Medulla oblongata (tissue), 1 donor: ENCODE data around the gene DAPK1.
"Not testable (repeated sequence)": the region's sequence is repeated elsewhere in the genome, so short reads cannot be mapped to it uniquely, and the experiment has no call there.

Source experiments
- DNase-seq: peaks from one replicate; pipeline ENCODE4 v3.0.0-alpha.2; 2015; ENCODE audit errors: extremely low spot score

Gene DAPK1

DNA sequence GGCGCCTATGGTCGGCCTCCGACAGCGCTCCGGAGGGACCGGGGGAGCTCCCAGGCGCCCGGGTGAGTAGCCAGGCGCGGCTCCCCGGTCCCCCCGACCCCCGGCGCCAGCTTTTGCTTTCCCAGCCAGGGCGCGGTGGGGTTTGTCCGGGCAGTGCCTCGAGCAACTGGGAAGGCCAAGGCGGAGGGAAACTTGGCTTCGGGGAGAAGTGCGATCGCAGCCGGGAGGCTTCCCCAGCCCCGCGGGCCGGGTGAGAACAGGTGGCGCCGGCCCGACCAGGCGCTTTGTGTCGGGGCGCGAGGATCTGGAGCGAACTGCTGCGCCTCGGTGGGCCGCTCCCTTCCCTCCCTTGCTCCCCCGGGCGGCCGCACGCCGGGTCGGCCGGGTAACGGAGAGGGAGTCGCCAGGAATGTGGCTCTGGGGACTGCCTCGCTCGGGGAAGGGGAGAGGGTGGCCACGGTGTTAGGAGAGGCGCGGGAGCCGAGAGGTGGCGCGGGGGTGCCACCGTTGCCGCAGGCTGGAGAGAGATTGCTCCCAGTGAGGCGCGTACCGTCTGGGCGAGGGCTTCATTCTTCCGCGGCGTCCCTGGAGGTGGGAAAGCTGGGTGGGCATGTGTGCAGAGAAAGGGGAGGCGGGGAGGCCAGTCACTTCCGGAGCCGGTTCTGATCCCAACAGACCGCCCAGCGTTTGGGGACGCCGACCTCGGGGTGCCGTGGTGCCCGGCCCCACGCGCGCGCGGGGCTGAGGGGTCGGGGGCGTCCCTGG, 561 bp downstream of the DAPK1 start:
- peak; percentile 68 for DNase-seq

DNA sequence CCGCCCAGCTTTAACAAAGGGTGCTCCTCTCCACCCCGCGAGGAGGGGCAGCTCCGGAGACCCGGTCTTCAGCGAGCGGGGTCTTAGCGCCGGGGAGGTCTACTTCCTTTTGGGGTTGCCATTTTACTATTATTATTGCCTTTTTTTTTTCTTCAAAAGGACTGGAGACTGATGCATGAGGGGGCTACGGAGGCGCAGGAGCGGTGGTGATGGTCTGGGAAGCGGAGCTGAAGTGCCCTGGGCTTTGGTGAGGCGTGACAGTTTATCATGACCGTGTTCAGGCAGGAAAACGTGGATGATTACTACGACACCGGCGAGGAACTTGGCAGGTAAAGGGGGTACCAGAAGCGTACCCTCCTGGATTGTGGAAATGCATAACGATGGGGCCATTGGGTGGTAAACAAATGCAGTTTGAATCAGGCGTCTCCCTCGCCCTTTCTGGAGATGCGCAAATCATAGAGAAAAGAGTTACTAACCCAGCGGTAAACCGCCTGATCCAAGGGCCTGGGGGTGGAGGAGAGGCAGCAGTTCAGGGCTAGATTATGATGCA, 1.2 kb downstream of the DAPK1 start:
- no peak for DNase-seq

DNA sequence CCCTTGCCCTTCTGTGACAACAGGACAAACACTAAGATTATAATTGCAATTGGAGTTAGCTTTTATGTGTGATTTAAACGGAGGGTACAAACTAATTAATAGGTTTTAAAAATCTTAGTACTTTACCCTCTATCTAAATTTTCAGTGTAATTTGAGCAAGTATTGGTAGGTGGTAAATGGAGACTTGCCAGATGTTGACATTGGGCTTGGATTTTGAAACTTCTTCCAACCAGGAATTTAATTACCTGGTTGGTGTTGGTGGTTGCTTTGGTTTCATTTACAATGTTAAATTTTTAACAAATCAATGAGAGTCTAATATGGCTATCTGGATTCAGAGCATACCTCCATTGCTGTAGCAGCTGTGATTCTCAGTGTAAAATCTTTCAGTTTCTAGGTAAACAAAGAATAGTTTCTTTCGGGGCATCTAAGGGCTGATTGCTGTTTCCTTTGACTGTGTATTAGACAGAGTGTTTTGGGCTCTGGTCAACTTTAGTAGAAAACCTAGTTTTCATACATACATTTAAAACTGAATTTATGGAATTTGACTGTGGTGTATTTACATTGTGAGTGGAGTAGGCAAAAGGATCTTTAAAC, 1.9 kb downstream of the DAPK1 start:
- DNase-seq = no peak

DNA sequence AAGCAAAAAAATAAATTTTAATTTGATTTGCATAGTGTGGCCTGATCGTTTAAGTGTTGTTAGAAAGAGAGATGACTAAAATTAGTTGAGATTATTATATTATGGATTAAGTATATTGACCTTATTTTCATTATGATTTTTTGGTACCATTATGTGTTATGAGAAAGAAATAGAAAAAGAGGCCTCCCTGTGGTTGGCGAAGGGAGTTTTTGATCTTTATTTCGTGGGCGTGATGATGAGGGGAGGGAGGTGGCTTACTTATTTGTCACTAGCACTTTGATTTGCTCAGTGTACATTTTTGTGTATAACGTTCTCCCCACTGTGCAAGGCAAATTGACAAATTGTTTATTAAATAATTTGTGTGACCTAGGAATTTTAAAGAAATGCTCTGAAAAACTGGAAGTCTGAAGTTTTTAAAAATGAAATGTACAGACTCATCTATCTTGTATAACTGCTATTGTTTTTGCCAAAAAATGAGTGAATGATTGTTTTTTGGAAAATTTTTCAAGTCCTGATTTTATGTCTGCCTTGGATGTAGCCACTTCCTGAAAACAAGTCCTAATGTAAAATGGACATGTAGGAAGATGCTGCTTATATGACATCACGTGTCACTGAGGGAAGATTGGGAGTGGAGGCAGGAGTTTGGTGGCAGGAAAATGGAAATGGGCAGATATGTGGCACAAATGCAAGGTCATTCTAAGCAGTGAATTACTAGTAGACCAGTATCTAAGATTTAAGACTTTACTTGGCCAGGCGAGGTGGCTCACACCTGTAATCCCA, 3.0 kb downstream of the DAPK1 start:
- no peak for DNase-seq

DNA sequence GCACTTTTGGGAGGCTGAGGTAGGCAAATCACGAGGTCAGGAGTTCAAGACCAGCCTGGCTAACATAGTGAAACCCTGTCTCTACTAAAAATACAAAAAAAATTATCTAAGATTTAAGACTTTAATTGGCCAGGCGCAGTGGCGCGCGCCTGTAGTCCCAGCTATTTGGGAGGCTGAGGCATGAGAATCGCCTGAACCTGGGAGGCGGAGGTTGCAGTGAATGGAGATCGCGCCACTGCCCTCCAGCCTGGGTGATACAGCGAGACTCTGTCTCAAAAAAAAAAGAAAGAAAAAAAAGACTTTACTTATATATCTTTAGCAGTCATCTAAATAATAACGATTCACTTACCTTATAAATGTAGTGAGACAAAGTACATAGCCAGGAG, 3.6 kb downstream of the DAPK1 start:
- not testable (repeated sequence) for DNase-seq

DNA sequence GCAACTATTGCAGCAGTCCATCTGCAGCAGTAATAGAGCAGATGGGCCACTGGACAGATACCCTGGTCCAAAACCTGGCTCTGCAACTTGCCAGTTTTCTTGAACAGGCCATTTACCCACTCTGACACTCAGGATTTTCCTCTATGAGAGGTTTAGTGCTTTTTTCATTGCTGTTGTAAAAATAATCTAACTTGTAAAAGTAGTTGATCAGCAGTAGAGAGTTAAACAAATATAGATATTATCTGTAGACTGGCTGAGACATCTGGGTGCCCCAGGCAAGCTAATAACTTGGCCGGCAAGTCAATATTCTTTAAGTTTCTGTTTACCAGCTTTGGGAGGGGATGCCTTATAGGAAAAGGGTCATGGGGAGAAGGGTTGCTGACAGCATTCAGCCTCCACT, 4.1 kb downstream of the DAPK1 start:
- DNase-seq = no peak

DNA sequence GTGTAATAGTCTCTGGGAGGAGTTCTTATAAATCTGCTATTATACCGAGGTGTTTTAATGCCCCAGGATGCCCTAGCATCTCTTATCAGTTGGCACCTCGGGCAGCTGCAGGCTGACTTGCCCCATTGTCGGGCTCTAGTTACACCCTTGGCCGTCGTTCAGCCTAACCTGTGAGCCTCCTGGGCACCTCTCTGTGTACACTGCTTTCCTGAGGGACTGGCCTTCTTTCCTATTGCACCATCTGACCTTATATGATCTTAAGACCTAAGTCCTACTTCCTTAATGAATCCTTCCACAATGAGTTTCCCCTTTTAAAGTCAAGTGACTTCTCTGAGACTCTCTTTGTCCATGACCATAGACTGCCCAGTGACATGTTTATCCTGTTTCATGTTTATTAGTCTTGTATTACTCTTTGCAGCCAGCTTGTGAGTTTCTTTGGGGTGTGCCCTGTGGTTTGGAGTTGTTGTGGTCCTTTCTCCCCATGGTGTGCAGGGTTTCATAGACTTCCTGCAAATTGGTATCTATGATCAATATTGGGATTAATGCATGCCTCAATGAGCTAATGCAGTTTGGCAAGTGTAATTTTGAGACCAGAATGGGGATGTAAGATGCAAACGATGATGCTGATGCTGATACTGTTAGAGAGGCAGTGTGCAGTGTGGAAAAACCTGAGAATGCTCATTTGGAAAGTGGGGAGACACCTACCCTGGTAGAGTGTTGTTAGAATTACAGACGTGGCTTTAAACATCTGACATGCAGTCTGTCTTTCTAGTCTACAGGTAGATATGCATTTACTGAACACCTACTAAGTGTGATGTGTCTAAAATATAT, 4.9 kb downstream of the DAPK1 start:
- peak; percentile 71 for DNase-seq

DNA sequence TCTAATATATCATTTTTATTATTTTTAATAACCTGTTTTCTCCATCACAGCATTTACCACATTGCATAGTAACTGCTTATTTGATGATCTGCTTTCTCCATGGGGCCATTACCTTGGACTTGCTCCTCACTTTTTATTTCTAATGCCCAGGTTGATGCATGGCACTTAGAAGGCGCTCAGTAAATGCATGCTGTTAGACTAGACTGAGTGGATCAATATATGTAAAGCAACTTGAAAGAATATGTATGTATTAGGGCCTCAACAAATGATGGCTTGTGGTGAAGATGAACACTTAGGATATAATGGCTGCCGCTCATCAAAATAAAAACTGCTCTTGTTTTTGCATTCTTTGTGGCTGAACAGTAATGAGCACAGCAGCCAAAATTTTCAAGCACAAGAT, 5.8 kb downstream of the DAPK1 start:
- no peak for DNase-seq

DNA sequence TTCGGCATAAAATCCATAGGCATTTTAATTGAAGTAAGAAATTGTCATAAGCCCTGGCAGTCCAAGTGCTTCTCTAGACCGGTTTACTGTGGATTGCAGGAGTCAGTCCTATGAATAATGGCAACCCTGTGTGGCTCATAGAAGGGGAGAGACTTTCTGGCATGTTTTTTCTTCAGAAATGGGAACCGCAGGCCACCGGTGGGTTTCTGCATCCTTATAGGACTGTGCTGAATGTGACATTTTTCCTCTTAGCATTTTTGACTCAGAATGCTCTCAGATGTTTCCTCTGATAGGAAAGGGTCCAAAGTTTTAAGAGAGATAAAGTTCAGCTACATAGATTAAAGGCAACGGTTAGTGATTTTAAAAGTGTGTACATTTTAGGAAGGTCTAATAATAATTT, 6.3 kb downstream of the DAPK1 start:
- no peak for DNase-seq

DNA sequence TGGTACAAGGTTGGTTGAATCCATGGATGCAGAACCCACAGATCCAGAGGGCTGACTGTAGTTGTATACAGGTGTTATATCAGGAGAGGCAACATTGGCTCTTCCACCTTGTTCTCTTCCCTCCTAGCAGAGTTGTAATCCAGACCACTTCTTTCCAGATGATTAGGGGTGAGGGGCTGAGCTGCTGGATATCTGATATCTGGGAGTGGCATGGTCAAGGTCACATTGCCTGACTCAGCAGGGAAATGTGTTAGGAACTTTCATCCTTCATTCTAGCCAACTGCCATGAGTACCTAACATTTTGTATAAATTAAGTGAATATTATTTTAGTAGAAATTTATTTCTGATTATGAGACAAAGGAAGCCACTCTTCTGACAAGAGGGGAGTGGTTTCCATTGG, 7.3 kb downstream of the DAPK1 start:
- DNase-seq = no peak

DNA sequence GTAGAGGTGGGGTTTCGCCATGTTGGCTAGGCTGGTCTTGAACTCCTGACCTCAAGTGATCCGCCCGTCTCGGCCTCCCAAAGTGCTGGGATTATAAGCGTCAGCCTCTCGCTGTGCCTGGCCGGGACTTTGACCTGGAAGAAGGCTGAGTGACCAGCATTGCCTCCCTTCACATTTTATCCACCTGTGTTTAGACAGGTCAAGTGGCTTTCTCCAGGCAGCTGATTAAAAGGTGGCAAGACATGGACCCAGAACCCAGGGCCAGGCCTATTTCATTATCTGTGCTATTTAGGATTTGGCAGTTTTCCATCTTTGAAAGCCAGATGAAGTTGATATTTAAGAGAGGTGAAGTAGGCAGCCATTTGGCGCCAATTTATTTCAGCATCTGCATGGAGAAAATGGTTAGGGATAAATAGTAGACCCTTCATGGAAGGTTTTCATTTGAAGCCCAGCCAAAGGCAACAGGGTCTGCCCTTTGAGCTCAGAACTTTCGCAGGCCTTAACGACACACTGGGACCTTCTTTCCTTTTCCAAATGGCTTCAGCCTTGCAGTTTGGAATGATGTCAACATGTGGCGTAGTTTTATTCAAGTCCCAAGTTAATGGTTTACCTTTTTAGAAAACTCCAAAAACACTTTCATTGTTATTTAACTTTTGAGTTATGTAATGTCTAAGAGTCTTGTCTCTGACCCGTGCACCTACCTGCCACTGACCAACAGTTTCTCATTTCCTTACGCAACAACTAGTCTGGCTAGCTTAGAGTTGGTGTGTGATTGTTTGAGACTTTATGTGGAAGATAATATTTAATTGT, 8.4 kb downstream of the DAPK1 start:
- DNase-seq = no peak

DNA sequence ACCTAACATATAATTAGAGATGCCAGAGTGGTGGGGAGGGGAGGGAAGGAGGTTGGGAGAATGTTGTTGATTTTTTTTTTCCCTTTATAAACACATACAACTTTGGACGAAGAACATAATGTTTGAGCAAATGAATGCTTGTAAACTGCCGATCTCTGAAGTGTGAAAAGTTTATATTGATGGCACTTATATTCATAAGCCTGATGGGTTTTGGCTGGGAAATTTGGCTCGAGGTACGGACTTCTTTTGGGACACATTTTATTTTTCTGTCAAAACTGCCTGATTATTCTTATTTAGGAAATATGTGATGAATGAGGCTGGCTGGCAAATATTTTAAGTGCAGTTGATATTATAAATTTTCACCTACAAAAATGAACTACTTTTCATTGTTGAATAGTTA, 9.9 kb downstream of the DAPK1 start:
- DNase-seq = no peak

DNA sequence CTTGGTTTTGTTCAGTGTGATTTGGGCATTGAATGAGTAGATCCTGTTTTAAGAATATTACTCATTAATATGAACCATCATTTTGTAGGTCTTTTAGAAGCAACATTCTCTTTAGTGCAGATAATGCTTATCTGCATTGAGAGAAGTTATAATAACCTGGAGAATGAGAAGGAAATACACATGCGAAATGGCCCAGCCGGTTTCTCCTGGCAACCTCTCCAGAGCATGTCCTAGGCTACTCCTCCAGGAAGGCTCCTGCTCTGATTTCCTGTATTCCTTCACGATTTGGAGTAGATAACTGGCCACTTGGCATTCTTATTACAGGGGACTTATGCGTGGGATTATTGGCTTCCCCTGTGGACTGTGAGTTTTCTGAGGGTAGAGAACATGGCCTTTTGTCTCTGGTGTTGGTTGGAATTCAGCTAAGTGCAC, 12.6 kb downstream of the DAPK1 start:
- no peak for DNase-seq

DNA sequence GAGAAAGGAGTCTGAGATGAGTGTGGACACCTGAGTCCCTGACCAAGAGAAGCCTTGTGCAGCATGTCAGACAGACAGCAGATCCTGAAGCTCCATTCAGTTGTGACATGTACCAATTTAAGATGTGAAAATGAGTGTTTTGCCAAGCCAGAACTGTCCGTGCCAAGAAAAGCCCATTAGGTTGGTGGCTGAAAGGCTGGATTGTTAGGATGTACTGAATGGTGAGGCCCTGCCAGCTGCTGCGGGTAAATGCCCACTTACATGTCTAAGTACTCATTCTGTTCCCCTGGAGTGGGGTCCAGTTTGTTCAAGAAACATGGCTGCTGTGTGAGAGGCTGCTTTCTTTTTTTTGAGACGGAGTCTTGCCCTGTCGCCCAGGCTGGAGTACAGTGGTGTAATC, 14.6 kb downstream of the DAPK1 start:
- DNase-seq = peak; percentile 51

DNA sequence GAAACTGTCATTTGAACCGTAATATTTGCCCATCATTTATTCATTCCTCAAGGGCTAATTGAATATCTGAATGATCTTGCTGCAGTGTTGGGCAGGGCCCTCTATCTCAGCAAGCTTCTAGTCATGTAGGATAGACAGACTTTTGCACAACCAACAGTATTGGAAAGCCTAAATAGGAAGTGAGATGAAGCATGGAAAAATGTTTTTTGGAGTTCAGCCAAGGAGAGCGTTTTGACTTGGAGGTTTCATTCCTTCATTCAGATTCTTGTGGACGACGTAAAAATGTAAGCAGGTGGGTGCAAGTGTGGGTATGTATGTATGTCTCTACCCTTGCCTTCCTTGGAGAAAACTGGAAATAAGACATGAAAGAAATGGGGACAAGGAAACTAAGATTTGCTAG, 15.5 kb downstream of the DAPK1 start:
- no peak for DNase-seq

DNA sequence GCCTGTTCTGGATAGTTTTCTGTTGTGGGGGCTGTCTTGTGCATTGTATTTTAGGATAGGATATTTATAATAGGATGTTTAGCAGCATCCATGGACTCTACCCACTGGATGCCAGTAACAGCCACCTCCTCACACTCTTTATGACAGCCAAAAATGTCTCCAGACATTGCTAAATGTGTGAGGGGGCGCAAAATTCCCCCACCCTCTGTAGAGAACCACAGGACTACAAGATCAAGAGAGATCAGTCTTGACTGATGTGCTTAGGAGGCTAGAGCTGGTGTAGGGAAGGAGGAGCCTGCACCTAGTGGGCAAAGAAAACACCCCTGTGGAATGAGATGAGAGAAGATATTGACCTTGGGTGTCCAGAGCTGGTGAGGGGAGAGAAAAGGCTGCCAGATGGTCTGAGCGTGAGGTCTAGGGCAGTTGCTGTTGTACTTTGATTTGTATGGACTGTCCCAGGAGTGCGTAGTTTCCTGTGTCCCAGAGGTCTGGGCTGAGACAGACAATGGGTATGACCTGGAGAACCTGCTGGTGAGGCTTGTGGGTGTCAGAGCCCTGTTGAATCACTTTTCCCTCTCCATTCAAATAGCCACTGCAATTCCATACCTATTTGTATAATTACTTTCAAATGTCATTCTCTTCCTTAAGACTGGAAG, 16.3 kb downstream of the DAPK1 start:
- DNase-seq = no peak

DNA sequence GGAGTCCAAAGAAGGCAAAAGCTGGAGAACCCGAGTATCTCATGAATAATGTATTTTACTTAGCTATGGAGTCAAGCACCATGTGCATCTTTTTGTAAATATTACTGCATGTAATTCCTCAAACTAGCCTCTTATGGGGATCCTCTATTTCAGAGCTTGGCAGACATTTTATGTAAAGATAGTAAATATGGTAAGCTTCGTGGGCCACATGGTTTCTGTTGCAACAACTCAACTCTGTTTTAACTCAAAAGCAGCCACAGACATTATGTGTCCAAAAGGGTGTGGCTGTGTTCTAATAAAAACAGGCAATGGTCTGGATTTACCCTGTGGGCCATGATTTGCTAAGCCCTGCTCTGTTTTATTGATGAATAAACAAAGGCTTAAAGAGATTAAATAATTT, 17.3 kb downstream of the DAPK1 start:
- no peak for DNase-seq

DNA sequence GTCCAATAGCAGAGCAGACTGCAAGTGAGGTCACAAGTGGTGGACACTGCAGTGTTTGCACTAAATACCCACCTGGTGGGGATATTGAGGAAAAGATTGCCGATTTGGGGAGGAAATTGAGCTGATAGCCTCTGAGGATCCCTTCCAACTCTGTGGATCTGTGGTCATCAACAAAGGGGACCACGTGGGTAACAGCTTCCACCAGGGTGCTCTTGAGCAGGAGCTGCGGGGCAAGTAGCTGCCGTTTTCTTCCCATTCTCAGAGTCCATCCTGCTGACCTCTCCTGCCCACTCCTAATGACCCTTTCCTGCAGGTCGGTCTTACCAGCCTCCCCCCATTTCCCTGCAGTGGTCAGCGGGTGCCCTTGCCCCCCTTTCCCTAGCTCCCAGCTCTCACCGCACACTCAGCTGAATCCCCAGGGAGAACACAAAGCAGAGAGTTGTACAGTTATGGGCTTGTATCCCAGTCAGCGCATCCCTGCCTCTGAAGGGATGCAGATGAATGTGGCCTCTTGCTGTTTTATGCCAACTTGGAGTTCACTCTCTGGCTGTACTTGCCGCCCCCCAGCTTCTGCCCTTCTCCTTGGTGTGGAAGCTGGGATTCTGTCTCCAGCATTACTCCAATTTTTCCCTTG, 18.0 kb downstream of the DAPK1 start:
- no peak for DNase-seq

DNA sequence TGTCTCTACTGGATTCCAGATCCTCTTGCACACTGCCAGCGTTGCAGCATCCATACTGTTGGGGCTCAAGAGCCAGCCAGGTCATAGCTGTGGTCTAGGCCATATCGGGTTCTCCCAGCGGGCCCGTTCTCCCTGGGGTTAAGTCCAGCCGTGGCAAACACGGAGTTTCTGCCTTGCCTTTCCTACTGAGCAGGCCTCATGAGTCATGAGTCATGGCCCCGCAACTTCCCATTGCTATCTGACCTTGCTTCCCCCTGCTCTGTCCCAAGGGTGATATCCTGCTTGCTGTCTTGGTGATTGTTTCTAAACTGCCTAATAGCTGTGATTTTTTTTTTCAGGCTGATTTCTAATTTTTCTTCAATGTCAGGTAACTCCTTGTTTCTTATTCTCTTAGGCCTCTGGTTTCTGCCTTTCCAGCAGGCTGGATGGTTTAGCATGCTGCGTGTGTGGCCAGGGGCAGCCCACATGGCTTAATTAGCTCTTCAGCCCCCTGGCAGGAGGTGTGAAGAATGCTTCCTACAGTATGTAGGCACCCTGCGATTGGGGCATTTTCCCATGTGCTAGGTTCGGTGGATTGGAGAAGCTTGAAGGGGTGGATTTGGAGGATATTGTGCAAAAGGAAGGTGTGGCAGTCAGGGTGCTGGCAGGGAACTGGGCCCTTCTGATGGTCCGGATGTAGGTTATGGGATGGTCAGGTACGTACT, 18.7 kb downstream of the DAPK1 start:
- peak; percentile 42 for DNase-seq
